ENCODE measurements around the gene STK32B.

Gene STK32B

GRCh38 chr4:5003918-5004317 is 47.4 kb upstream of the STK32B start (continued):
- no peak for TF ChIP-seq TSHZ1 (tag by site-specific recombination; IDR thresholded peaks at IDR 0.05; ENCODE audit: borderline replicate concordance)
- TF ChIP-seq ZBTB7A (tag by site-specific recombination; IDR thresholded peaks at IDR 0.05; ENCODE audit: low read depth), result no peak

GRCh38 chr4:5004496-5004895 is 46.8 kb upstream of the STK32B start:
- H3K36me3 ChIP-seq (ENCODE audit: control insufficient read depth in 2 of 2, insufficient read depth in 1 of 2, low read length in 2 of 2), result no peaks in the 10 kb centered on the region
- POLR2A ChIA-PET, result no interaction called here
- no peaks in the 10 kb centered on the region for H3K4me1 ChIP-seq (ENCODE audit: control insufficient read depth, insufficient read depth, low read length)
- no peaks in the 10 kb centered on the region for H3K9me3 ChIP-seq (ENCODE audit: control insufficient read depth, insufficient read depth, low read depth, low read length)
- no peak overlapping the region for H3K4me3 ChIP-seq (ENCODE audit: low read depth, low read length)
- no peak overlapping the region for H3K27ac ChIP-seq (ENCODE audit: extremely low read depth, low read depth, low read length)
- TF ChIP-seq PRDM2 (tag by site-specific recombination; IDR thresholded peaks at IDR 0.05; ENCODE audit: borderline replicate concordance), result no peak
- TF ChIP-seq ZNF610 (tag by site-specific recombination; IDR thresholded peaks at IDR 0.05; ENCODE audit: borderline replicate concordance), result no peak
- TF ChIP-seq ZNF302 (tag by site-specific recombination; IDR thresholded peaks at IDR 0.05; ENCODE audit: low read depth), result no peak
- TF ChIP-seq, protein P1, sequence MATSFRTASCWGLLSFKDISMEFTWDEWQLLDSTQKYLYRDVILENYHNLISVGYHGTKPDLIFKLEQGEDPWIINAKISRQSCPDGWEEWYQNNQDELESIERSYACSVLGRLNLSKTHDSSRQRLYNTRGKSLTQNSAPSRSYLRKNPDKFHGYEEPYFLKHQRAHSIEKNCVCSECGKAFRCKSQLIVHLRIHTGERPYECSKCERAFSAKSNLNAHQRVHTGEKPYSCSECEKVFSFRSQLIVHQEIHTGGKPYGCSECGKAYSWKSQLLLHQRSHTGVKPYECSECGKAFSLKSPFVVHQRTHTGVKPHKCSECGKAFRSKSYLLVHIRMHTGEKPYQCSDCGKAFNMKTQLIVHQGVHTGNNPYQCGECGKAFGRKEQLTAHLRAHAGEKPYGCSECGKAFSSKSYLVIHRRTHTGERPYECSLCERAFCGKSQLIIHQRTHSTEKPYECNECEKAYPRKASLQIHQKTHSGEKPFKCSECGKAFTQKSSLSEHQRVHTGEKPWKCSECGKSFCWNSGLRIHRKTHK (tag by site-specific recombination; IDR thresholded peaks at IDR 0.05), result no peak
- no peak for TF ChIP-seq ZNF785 (tag by site-specific recombination; IDR thresholded peaks at IDR 0.05)
- TF ChIP-seq, protein P2, sequence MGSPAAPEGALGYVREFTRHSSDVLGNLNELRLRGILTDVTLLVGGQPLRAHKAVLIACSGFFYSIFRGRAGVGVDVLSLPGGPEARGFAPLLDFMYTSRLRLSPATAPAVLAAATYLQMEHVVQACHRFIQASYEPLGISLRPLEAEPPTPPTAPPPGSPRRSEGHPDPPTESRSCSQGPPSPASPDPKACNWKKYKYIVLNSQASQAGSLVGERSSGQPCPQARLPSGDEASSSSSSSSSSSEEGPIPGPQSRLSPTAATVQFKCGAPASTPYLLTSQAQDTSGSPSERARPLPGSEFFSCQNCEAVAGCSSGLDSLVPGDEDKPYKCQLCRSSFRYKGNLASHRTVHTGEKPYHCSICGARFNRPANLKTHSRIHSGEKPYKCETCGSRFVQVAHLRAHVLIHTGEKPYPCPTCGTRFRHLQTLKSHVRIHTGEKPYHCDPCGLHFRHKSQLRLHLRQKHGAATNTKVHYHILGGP (tag by site-specific recombination; IDR thresholded peaks at IDR 0.05), result no peak
- TF ChIP-seq, protein P3, sequence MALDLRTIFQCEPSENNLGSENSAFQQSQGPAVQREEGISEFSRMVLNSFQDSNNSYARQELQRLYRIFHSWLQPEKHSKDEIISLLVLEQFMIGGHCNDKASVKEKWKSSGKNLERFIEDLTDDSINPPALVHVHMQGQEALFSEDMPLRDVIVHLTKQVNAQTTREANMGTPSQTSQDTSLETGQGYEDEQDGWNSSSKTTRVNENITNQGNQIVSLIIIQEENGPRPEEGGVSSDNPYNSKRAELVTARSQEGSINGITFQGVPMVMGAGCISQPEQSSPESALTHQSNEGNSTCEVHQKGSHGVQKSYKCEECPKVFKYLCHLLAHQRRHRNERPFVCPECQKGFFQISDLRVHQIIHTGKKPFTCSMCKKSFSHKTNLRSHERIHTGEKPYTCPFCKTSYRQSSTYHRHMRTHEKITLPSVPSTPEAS (tag by site-specific recombination; IDR thresholded peaks at IDR 0.05), result no peak
- TF ChIP-seq ZNF521 (tag by site-specific recombination; IDR thresholded peaks at IDR 0.05), result no peak
- no peak for TF ChIP-seq ZNF76 (tag by site-specific recombination; IDR thresholded peaks at IDR 0.05; ENCODE audit: borderline replicate concordance, low read depth)
- TF ChIP-seq ZNF560 (tag by site-specific recombination; IDR thresholded peaks at IDR 0.05; ENCODE audit: borderline replicate concordance), result no peak
- TF ChIP-seq KLF8 (tag by site-specific recombination; IDR thresholded peaks at IDR 0.05), result no peak
- TF ChIP-seq, protein P4, sequence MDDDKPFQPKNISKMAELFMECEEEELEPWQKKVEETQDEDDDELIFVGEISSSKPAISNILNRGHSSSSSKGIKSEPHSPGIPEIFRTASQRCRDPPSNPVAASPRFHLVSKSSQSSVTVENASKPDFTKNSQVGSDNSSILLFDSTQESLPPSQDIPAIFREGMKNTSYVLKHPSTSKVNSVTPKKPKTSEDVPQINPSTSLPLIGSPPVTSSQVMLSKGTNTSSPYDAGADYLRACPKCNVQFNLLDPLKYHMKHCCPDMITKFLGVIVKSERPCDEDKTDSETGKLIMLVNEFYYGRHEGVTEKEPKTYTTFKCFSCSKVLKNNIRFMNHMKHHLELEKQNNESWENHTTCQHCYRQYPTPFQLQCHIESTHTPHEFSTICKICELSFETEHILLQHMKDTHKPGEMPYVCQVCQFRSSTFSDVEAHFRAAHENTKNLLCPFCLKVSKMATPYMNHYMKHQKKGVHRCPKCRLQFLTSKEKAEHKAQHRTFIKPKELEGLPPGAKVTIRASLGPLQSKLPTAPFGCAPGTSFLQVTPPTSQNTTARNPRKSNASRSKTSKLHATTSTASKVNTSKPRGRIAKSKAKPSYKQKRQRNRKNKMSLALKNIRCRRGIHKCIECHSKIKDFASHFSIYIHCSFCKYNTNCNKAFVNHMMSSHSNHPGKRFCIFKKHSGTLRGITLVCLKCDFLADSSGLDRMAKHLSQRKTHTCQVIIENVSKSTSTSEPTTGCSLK (tag by site-specific recombination; IDR thresholded peaks at IDR 0.05), result no peak
- TF ChIP-seq ZSCAN30 (tag by site-specific recombination; IDR thresholded peaks at IDR 0.05), result no peak
- TF ChIP-seq, protein P5, sequence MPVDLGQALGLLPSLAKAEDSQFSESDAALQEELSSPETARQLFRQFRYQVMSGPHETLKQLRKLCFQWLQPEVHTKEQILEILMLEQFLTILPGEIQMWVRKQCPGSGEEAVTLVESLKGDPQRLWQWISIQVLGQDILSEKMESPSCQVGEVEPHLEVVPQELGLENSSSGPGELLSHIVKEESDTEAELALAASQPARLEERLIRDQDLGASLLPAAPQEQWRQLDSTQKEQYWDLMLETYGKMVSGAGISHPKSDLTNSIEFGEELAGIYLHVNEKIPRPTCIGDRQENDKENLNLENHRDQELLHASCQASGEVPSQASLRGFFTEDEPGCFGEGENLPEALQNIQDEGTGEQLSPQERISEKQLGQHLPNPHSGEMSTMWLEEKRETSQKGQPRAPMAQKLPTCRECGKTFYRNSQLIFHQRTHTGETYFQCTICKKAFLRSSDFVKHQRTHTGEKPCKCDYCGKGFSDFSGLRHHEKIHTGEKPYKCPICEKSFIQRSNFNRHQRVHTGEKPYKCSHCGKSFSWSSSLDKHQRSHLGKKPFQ (tag by site-specific recombination; IDR thresholded peaks at IDR 0.05), result no peak
- no peak for TF ChIP-seq ZBTB7A (tag by site-specific recombination; IDR thresholded peaks at IDR 0.05; ENCODE audit: low read depth)
- no peak for TF ChIP-seq ZNF239 (tag by site-specific recombination; IDR thresholded peaks at IDR 0.05)
- no peak for TF ChIP-seq ZNF585B (tag by site-specific recombination; IDR thresholded peaks at IDR 0.05)
- CTCF ChIA-PET, result no interaction called here

All from HEK293 (cell line).